Activated B cell treated with CpG ODN at 0.5 μM for 24 hours (primary cell): ENCODE measurements around the gene ZBTB16. TPM values are rescaled to one million over a fixed set of nuclear protein-coding genes. Genes with fewer than 3 reads are reported as not detected.

Experiments
- ATAC-seq: fragments of 200-7000 bp; cut with Tn5 transposase; one replicate; pipeline ENCODE4 v1.10.0; 2021; ENCODE audit warnings: low read depth, mild to moderate bottlenecking, moderate library complexity
- CTCF ChIA-PET: fragments of 350-600 bp; sonication (Branson Sonifier 250); formaldehyde crosslinking; loops from one replicate; lab custom pipeline; 2021; ENCODE audit warnings: antibody characterized with exemption; lab: Charles Lee
- POLR2A ChIA-PET: fragments of 350-600 bp; sonication (Branson Sonifier 250); formaldehyde crosslinking; loops from one replicate; lab custom pipeline; 2021; ENCODE audit warnings: antibody characterized with exemption; lab: Charles Lee
- DNase-seq: peaks from one replicate; pipeline ENCODE4 v3.0.0; 2022
- H3K27ac Mint-ChIP-seq: one replicate; pipeline ENCODE4 v1.8.0; 2020; ENCODE audit warnings: mixed read lengths
- H3K27me3 Mint-ChIP-seq: one replicate; pipeline ENCODE4 v1.8.0; 2021; ENCODE audit warnings: mixed read lengths
- H3K36me3 Mint-ChIP-seq: one replicate; pipeline ENCODE4 v1.8.0; 2021; ENCODE audit warnings: low read depth, mixed read lengths
- H3K4me1 Mint-ChIP-seq: one replicate; pipeline ENCODE4 v1.8.0; 2021; ENCODE audit warnings: mixed read lengths
- H3K4me3 Mint-ChIP-seq: one replicate; pipeline ENCODE4 v1.8.0; 2020; ENCODE audit warnings: mild to moderate bottlenecking, mixed read lengths
- H3K9me3 Mint-ChIP-seq: one replicate; pipeline ENCODE4 v1.8.0; 2020; ENCODE audit warnings: mixed read lengths
- CTCF ChIP-seq: fragments of 200-600 bp; IDR thresholded peaks from one replicate; pipeline ENCODE4 v1.8.0; 2022; ENCODE audit warnings: antibody characterized with exemption, mild to moderate bottlenecking
- intact Hi-C: fragments of 100-400 bp; cut with micrococcal nuclease; formaldehyde crosslinking; loops from one replicate; pipeline ENCODE4 v1.15.1; 2024
- total RNA-seq: library from RNA; stranded (reverse); gene quantifications from 2 replicates; pipeline ENCODE4 v1.2.3, GENCODE V29; 2022

Gene ZBTB16
- total RNA-seq, 1 donor from 2014 or later = 2.5 TPM

DNA sequence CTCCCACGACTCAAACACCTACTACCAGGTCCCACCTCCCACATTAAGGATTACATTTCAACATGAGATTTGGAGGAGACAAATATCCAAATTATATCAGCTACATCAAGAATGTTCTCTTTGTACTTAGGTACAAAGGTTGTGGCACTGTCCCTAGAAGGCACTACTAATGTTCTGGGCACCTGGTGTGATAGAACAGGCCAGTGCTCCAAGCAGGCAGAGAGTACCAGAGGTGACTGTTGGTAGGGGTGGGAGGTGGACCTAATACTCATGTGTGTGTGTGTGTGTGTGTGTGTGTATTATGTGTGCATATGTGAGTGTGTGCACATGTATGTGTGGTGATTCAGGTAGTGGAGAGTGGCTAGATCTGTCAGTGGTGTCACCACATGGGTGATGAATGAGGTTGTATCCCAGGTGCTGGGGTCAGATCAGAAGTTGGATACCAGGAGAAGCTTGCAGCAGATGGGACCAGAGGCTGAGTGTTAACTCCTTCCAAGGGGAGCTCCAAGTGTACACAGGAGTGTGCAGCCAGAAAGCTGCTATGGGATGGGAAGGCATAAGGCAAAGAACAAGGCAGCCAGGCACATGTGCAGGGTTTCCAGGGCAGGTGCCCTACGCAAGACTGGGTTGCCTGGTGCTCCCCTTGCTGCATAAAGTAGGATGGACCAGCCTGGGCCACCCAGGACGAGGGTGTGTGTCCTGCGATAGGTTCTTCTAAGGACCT, 219.0 kb downstream of the ZBTB16 start:
- ChIA-PET CTCF (no interaction called here), POLR2A (no interaction called here)
- no peak overlapping the region for H3K27ac Mint-ChIP-seq
- no peaks in the 10 kb centered on the region for H3K4me1 Mint-ChIP-seq
- H3K36me3 Mint-ChIP-seq = no peaks in the 10 kb centered on the region
- intact Hi-C loops = no loop called here
- TF ChIP-seq CTCF = no peak
- peaks cover 16% of the 10 kb centered on the region for H3K27me3 Mint-ChIP-seq
- ATAC-seq = no peak
- no peaks in the 10 kb centered on the region for H3K9me3 Mint-ChIP-seq
- H3K4me3 Mint-ChIP-seq = no peak overlapping the region
- no peak for DNase-seq

DNA sequence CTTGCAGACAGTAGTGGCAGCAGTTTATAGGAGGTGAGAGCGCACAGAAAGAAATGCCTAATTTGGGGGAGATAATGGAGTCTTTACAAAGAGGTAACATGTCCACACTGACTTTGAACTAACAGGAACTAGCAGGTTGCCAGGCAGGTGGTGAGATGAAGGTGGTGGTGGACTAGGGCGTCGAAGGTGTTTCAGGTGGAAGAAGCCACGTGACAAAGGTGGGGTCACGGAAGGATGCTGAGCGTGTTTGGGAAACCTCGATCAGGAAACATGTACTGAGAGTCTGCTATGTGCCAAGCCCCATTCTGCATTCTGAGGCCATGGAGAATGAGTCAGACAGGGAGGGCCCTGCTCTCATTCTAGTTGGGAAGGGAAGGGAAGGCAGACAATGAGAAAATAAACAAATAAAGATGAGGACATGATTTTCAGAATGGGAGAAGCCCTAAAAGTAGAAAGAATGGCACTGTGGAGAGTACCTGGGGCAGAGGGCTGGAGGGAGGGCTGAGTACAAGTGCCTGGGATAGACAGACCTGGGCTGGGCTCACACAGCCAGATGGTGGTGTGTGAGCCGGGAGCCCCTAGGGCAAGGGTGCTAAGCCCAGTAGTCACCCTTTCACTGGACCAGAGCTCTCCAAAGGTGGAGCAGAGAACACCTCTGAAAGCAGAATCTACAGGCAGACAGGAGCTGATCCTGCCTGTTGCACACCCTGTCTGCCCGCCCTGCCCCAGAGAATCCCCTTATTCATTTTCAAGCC, 220.5 kb downstream of the ZBTB16 start:
- no peak for DNase-seq
- TF ChIP-seq CTCF = no peak
- H3K27ac Mint-ChIP-seq = no peak overlapping the region
- CTCF ChIA-PET = no interaction called here
- no peaks in the 10 kb centered on the region for H3K9me3 Mint-ChIP-seq
- intact Hi-C loops = no loop called here
- H3K36me3 Mint-ChIP-seq = no peaks in the 10 kb centered on the region
- peaks cover 9% of the 10 kb centered on the region for H3K27me3 Mint-ChIP-seq
- no peak overlapping the region for H3K4me3 Mint-ChIP-seq
- no peaks in the 10 kb centered on the region for H3K4me1 Mint-ChIP-seq
- POLR2A ChIA-PET = no interaction called here
- no peak for ATAC-seq

GRCh38 chr11:114280696-114281095, 221.2 kb downstream of the ZBTB16 start:
- intact Hi-C loops = no loop called here
- ChIA-PET CTCF (no interaction called here), POLR2A (no interaction called here)
- H3K27me3 Mint-ChIP-seq = peaks cover 9% of the 10 kb centered on the region
- no peak for ATAC-seq
- no peaks in the 10 kb centered on the region for H3K9me3 Mint-ChIP-seq
- no peaks in the 10 kb centered on the region for H3K36me3 Mint-ChIP-seq
- no peak overlapping the region for H3K27ac Mint-ChIP-seq
- TF ChIP-seq CTCF = no peak
- no peaks in the 10 kb centered on the region for H3K4me1 Mint-ChIP-seq
- no peak for DNase-seq
- no peak overlapping the region for H3K4me3 Mint-ChIP-seq

DNA sequence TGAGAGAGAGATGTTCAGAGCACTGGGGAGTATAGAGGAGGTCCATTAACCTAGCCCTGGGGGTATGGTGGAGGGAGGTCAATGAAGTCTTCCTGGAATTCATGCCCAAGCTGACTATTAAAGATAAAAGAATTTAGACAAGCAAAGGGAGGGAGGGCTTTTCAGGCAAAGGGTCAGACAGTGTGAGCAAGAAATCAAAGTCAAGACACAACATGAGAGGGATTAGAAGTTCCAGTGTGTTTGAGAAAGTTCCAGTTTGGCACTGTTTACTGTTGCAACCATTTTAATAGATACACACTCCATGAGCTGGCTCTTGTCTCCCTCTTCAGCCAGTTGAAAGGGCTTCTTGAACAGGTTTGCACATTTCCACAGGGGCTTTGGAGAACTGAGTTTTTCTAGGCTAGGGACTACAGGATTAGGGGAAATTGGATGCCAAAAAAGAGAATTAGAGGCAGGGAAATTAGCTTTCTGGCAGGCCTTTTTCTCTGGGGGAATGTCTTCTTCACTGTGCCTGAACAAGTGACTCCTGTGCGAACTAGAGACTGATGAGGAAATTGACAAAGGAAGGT, 222.0 kb downstream of the ZBTB16 start:
- CTCF ChIA-PET = no interaction called here
- Mint-ChIP-seq H3K4me3 (no peak overlapping the region), H3K27ac (no peak overlapping the region), H3K9me3 (no peaks in the 10 kb centered on the region), H3K27me3 (peaks cover 9% of the 10 kb centered on the region), H3K36me3 (no peaks in the 10 kb centered on the region), H3K4me1 (no peaks in the 10 kb centered on the region)
- DNase-seq (no peak), ATAC-seq (no peak)
- POLR2A ChIA-PET = no interaction called here
- intact Hi-C loops = no loop called here
- TF ChIP-seq CTCF = no peak

- no peak overlapping the region for H3K27ac Mint-ChIP-seq
- ATAC-seq (no peak), DNase-seq (no peak)
- intact Hi-C loops = no loop called here
- ChIA-PET CTCF (no interaction called here), POLR2A (no interaction called here)
- no peak for TF ChIP-seq CTCF
- no peaks in the 10 kb centered on the region for H3K4me1 Mint-ChIP-seq
- no peaks in the 10 kb centered on the region for H3K36me3 Mint-ChIP-seq
- no peak overlapping the region for H3K4me3 Mint-ChIP-seq
- peaks cover 7% of the 10 kb centered on the region for H3K27me3 Mint-ChIP-seq
- no peaks in the 10 kb centered on the region for H3K9me3 Mint-ChIP-seq
Observed at GRCh38 chr11:114282488-114282887, 223.0 kb downstream of the ZBTB16 start.
